ENCODE data around the gene MYH7.

DNA sequence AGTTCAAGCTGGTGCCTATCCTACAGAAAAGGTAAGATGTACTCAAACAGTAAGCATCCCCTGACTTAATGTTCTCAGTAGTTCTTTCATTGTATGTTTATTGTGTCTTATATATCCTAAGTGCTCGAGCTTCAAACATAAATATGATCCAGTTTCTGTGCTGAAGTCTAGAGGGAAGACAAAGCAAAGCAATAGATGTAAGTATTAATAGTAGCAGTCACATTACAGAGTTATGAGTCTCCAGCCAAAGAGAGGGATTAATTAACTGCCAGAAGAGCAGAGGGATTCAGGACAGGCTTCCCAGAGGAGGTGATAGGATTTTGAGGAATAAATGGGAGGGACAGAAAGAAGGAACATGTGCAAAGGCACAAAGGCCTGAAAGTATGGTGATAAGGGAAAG, 35.5 kb upstream of the MYH7 start:
- TF ChIP-seq, protein P1, sequence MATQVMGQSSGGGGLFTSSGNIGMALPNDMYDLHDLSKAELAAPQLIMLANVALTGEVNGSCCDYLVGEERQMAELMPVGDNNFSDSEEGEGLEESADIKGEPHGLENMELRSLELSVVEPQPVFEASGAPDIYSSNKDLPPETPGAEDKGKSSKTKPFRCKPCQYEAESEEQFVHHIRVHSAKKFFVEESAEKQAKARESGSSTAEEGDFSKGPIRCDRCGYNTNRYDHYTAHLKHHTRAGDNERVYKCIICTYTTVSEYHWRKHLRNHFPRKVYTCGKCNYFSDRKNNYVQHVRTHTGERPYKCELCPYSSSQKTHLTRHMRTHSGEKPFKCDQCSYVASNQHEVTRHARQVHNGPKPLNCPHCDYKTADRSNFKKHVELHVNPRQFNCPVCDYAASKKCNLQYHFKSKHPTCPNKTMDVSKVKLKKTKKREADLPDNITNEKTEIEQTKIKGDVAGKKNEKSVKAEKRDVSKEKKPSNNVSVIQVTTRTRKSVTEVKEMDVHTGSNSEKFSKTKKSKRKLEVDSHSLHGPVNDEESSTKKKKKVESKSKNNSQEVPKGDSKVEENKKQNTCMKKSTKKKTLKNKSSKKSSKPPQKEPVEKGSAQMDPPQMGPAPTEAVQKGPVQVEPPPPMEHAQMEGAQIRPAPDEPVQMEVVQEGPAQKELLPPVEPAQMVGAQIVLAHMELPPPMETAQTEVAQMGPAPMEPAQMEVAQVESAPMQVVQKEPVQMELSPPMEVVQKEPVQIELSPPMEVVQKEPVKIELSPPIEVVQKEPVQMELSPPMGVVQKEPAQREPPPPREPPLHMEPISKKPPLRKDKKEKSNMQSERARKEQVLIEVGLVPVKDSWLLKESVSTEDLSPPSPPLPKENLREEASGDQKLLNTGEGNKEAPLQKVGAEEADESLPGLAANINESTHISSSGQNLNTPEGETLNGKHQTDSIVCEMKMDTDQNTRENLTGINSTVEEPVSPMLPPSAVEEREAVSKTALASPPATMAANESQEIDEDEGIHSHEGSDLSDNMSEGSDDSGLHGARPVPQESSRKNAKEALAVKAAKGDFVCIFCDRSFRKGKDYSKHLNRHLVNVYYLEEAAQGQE (tag by site-specific recombination; IDR thresholded peaks at IDR 0.05), result no peak
- TF ChIP-seq ZNF473 (tag by site-specific recombination; IDR thresholded peaks at IDR 0.05) (no peak), ZNF670 (tag by site-specific recombination; IDR thresholded peaks at IDR 0.05; ENCODE audit: low read depth) (no peak), ZBTB17 (tag by site-specific recombination; IDR thresholded peaks at IDR 0.05) (no peak), ZEB2 (tag by site-specific recombination; IDR thresholded peaks at IDR 0.05) (no peak), MYNN (tag by site-specific recombination; IDR thresholded peaks at IDR 0.05; ENCODE audit: borderline replicate concordance) (no peak)
- TF ChIP-seq, protein P2, sequence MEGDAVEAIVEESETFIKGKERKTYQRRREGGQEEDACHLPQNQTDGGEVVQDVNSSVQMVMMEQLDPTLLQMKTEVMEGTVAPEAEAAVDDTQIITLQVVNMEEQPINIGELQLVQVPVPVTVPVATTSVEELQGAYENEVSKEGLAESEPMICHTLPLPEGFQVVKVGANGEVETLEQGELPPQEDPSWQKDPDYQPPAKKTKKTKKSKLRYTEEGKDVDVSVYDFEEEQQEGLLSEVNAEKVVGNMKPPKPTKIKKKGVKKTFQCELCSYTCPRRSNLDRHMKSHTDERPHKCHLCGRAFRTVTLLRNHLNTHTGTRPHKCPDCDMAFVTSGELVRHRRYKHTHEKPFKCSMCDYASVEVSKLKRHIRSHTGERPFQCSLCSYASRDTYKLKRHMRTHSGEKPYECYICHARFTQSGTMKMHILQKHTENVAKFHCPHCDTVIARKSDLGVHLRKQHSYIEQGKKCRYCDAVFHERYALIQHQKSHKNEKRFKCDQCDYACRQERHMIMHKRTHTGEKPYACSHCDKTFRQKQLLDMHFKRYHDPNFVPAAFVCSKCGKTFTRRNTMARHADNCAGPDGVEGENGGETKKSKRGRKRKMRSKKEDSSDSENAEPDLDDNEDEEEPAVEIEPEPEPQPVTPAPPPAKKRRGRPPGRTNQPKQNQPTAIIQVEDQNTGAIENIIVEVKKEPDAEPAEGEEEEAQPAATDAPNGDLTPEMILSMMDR (tag by site-specific recombination; IDR thresholded peaks at IDR 0.05), result no peak

Measured in HEK293 (cell line).